ENCODE results near the gene C2orf81. TPM values are rescaled to one million over a fixed set of nuclear protein-coding genes. Genes with fewer than 3 reads are reported as not detected.

C2orf81 gene
- total RNA-seq, 1 donor, result 0.72 TPM

DNA sequence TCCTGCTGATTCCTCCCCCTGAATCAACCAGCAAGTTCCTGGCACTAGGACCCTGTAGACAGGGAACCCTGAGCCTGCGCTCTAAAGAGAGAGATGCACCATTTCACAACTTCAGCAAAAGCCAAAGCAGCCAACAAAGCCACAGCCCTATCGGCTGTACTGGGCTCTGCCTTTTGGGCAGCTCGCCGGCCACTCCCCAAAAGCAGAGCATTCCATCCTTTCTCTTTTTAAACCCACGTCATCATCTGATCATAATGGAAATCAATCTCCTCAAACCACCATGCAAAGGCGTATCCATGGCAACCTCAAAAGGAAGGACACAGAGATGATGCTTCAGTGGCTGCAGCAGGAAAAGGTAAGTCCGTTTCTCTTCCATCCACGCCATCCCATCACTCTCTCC, 36.0 kb downstream of the C2orf81 start:
- Histone ChIP-seq H3K79me2 (ENCODE audit: insufficient read depth, low read length) (peaks cover 85% of the 10 kb centered on the region), H3K27ac (ENCODE audit: low read depth, low read length) (no peak overlapping the region), H3K36me3 (ENCODE audit: insufficient read depth, low read length) (no peaks in the 10 kb centered on the region), H3K4me3 (ENCODE audit: insufficient read depth, low read length) (no peak overlapping the region), H3K4me2 (ENCODE audit: insufficient read depth, low read length) (no peak overlapping the region), H3K27me3 (ENCODE audit: insufficient read depth, low read length) (no peaks in the 10 kb centered on the region), H3K9me3 (ENCODE audit: low read depth, low read length) (no peaks in the 10 kb centered on the region), H4K20me1 (ENCODE audit: insufficient read depth, low read length) (peaks cover 29% of the 10 kb centered on the region), H2AFZ (ENCODE audit: low read length) (no peak overlapping the region), H3K4me1 (ENCODE audit: insufficient read depth, low read length) (peaks cover 35% of the 10 kb centered on the region)
- TF ChIP-seq, protein P1, sequence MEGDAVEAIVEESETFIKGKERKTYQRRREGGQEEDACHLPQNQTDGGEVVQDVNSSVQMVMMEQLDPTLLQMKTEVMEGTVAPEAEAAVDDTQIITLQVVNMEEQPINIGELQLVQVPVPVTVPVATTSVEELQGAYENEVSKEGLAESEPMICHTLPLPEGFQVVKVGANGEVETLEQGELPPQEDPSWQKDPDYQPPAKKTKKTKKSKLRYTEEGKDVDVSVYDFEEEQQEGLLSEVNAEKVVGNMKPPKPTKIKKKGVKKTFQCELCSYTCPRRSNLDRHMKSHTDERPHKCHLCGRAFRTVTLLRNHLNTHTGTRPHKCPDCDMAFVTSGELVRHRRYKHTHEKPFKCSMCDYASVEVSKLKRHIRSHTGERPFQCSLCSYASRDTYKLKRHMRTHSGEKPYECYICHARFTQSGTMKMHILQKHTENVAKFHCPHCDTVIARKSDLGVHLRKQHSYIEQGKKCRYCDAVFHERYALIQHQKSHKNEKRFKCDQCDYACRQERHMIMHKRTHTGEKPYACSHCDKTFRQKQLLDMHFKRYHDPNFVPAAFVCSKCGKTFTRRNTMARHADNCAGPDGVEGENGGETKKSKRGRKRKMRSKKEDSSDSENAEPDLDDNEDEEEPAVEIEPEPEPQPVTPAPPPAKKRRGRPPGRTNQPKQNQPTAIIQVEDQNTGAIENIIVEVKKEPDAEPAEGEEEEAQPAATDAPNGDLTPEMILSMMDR (IDR thresholded peaks at IDR 0.05; ENCODE audit: extremely low read depth, low read depth, low read length), result no peak
- DNase-seq (ENCODE audit: insufficient read length, low spot score, missing footprints), result peak; percentile 13

DNA sequence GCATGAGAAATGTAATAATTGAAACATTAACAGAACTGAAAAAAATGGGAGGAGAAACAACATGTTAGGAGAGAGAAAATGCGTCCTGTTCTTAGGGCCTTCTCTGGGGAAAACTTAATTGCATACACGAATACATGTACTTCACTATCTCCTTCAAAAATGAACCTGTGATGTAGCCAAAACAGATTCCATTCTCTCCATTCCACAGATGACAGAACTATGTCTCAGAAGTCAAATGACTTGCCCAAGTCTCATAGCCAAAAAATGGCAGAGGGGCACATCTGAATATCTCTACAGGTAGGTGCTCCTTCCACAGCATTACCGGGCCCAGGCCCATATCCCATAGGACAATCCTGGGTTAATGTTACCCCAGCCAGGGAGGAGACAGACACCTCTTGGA, 37.4 kb downstream of the C2orf81 start:
- Histone ChIP-seq H3K4me1 (ENCODE audit: insufficient read depth, low read length) (peaks cover 45% of the 10 kb centered on the region), H3K9me3 (ENCODE audit: low read depth, low read length) (no peaks in the 10 kb centered on the region), H3K79me2 (ENCODE audit: insufficient read depth, low read length) (peaks cover 85% of the 10 kb centered on the region), H3K27ac (ENCODE audit: low read depth, low read length) (peak overlapping the region; percentile 58), H2AFZ (ENCODE audit: low read length) (no peak overlapping the region), H3K4me3 (ENCODE audit: insufficient read depth, low read length) (no peak overlapping the region), H3K36me3 (ENCODE audit: insufficient read depth, low read length) (no peaks in the 10 kb centered on the region), H4K20me1 (ENCODE audit: insufficient read depth, low read length) (peaks cover 25% of the 10 kb centered on the region), H3K4me2 (ENCODE audit: insufficient read depth, low read length) (peak overlapping the region; percentile 32), H3K27me3 (ENCODE audit: insufficient read depth, low read length) (no peaks in the 10 kb centered on the region)
- TF ChIP-seq, protein P1 (IDR thresholded peaks at IDR 0.05; ENCODE audit: extremely low read depth, low read depth, low read length), result no peak
- peak; percentile 74 for DNase-seq (ENCODE audit: insufficient read length, low spot score, missing footprints)

DNA sequence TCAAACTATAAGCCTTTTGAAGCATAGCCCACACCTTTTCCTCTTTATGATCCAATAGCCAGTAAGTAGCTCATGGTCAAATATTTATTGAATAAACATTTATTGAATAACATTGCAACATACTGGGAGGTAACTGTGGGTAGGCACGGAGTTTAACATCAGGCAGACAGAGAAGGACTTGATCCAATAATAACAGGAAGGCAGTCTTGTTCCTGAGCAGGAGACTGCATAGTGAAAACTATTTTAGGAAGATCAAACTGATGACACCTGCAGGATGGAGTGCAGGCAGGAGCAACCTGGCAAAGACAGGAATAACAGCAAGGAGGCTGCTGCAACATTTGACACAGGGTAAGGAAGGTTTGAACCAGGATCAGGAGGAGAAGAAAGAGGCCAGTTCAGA, 38.2 kb downstream of the C2orf81 start:
- TF ChIP-seq, protein P1 (IDR thresholded peaks at IDR 0.05; ENCODE audit: extremely low read depth, low read depth, low read length), result no peak

DNA sequence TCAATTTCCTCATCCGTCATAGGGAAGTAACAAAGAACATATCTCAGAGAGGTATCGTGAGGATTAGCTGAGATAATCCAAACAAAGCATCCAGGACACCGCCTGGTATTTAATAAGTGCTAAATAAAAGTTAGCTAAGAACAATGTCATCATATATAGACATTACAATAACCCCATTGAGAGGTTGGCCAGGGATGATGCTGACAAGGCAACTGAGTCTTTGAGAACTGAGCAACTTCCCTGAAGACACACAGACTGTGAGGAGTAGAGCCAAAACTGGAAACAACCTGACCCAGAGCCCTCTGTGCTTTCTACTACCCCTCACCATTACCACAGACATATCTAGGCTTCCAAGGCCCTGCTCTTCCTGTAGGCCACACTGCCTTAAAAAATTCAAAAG, 39.7 kb downstream of the C2orf81 start:
- H2AFZ ChIP-seq (ENCODE audit: low read length), result no peak overlapping the region
- H3K79me2 ChIP-seq (ENCODE audit: insufficient read depth, low read length), result peaks cover 84% of the 10 kb centered on the region

More for the DNA sequence above, 38.2 kb downstream of the C2orf81 start:
- H3K4me2 ChIP-seq (ENCODE audit: insufficient read depth, low read length), result peak overlapping the region; percentile 32
- H3K79me2 ChIP-seq (ENCODE audit: insufficient read depth, low read length), result peaks cover 84% of the 10 kb centered on the region
- H3K4me1 ChIP-seq (ENCODE audit: insufficient read depth, low read length), result peaks cover 46% of the 10 kb centered on the region
- no peak overlapping the region for H2AFZ ChIP-seq (ENCODE audit: low read length)
- no peaks in the 10 kb centered on the region for H3K27me3 ChIP-seq (ENCODE audit: insufficient read depth, low read length)
- H3K27ac ChIP-seq (ENCODE audit: low read depth, low read length), result peak overlapping the region; percentile 58
- H3K36me3 ChIP-seq (ENCODE audit: insufficient read depth, low read length), result no peaks in the 10 kb centered on the region
- H3K4me3 ChIP-seq (ENCODE audit: insufficient read depth, low read length), result no peak overlapping the region
- H3K9me3 ChIP-seq (ENCODE audit: low read depth, low read length), result no peaks in the 10 kb centered on the region
- H4K20me1 ChIP-seq (ENCODE audit: insufficient read depth, low read length), result peaks cover 17% of the 10 kb centered on the region
- DNase-seq (ENCODE audit: insufficient read length, low spot score, missing footprints), result peak; percentile 87

More for the DNA sequence above, 39.7 kb downstream of the C2orf81 start:
- H3K4me1 ChIP-seq (ENCODE audit: insufficient read depth, low read length), result peaks cover 31% of the 10 kb centered on the region
- peaks cover 14% of the 10 kb centered on the region for H3K36me3 ChIP-seq (ENCODE audit: insufficient read depth, low read length)
- H3K9me3 ChIP-seq (ENCODE audit: low read depth, low read length), result no peaks in the 10 kb centered on the region
- H4K20me1 ChIP-seq (ENCODE audit: insufficient read depth, low read length), result peaks cover 12% of the 10 kb centered on the region
- H3K4me3 ChIP-seq (ENCODE audit: insufficient read depth, low read length), result no peak overlapping the region
- no peak overlapping the region for H3K4me2 ChIP-seq (ENCODE audit: insufficient read depth, low read length)
- H3K27me3 ChIP-seq (ENCODE audit: insufficient read depth, low read length), result no peaks in the 10 kb centered on the region
- DNase-seq (ENCODE audit: insufficient read length, low spot score, missing footprints), result peak; percentile 36
- TF ChIP-seq, protein P1 (IDR thresholded peaks at IDR 0.05; ENCODE audit: extremely low read depth, low read depth, low read length), result no peak
- no peak overlapping the region for H3K27ac ChIP-seq (ENCODE audit: low read depth, low read length)
